Hematopoietic multipotent progenitor cell treated with erythropoietin and hydrocortisone succinate and interleukin-3 and kit ligand, for 8 days (in vitro differentiated cells): Measurements from ENCODE around the gene NPTX1.

Experiments used
- DNase-seq: peaks from one replicate; pipeline ENCODE4 v3.0.0-alpha.2; 2015

NPTX1 gene

DNA sequence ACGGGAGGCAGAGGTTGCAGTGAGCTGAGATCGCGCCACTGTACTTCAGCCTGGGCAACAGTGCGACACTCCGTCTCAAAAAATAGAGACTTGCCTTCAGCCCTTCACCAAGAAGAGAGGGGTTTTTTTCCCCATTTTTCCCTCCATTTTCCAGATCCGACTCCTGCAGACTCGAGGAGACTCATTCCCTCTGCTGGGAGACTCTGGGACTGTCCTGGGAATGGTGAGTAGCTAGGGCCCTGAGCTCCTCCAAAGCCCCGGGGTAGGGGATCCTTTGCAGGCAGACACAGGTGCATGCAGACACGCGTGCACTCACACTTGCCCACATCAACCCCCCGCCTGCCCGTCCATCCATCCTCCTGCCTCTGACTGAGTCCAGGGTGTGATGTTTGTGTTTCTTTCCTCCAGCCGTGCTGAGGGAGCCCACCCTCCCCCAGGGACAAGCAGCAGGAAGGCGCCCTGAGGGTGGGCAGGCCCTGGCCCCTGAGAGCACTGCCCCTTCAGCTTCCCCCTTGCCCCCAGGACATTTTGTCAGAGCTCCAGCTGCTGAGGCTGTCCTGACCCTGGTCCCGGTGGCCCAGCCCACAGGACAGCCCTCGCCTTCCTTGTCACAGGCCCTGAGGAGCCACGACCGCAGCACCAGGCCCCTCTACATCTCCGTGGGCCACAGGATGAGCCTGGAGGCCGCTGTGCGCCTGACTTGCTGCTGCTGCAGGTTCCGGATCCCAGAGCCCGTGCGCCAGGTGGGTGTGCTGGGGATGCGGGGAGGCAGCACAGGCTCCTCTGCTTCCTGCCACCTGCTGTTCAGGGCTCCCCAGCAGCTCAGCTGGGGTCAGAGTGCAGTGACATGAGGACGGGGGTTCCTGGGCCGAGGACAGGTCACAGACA lies 51.3 kb downstream of the NPTX1 start:
- DNase-seq = no peak

DNA sequence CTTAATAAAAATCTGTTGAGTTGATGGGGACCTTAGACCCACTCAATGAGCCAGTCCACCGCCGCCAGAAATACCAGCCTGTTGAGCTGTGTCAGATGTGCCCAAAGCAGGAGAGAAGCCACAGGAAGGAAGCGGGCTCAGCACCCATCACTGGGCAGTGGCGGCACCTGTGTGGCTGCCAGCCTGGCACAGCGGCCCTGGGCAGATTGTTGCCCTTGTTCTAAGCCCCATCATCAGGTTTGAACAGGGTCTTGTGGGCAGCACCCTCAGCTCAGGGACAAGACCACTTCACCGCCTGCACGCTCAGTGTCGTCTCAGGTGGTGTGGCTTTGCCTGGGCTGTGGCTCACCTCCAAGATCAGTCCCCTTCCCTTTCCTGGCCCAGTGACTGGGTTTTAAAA lies 52.1 kb downstream of the NPTX1 start:
- no peak for DNase-seq

DNA sequence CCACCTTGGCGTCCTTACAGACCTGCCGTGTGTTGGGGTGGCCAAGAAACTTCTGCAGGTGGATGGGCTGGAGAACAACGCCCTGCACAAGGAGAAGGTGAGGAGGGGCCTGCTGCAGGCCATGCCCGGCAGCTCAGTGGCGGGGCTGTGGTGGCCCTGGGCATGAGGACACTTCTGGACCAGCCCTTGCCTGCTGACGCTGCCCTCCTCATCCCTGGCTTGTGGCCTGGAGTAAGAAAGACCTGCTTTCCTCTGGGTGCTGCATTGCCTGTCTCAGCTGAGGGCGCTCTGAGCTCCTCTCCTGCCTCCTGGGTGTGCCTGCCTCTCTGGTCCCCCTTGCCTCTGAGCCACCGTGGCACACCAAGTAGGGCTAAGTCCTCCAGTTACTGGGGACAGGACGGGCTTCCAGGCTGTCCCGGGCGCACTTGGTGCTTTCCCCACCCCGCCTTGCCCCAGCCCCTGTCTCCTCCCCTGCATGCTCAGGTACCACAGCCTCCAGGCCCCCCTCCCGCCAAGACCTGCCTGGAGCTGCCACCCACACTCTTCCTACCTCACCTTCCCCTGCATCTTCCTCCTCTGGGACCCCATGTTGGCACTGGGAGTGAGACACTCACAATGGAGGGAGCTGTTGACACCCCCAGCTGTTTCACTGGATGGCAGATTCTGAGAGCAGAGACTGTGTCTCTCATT lies 52.7 kb downstream of the NPTX1 start:
- DNase-seq = no peak

DNA sequence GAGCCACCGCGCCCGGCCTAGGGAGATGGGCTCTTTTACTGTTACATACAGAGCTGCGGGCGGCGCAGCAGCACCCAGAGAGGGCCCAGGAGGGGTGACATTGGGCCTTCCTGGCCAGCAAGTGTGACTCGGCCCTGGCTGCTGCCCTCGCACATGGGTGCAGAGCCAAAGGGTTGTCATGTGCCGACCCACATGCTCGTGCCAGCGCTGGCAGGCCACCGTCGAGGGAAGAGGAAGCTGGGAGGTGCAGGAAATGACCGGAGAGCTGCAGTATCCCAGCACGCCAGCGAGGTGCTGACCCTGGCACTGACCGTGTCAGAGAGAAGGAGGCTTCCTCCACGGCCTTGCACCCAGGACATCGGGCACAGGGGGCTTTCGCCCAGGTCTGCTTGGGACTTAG lies 53.4 kb downstream of the NPTX1 start:
- no peak for DNase-seq

DNA sequence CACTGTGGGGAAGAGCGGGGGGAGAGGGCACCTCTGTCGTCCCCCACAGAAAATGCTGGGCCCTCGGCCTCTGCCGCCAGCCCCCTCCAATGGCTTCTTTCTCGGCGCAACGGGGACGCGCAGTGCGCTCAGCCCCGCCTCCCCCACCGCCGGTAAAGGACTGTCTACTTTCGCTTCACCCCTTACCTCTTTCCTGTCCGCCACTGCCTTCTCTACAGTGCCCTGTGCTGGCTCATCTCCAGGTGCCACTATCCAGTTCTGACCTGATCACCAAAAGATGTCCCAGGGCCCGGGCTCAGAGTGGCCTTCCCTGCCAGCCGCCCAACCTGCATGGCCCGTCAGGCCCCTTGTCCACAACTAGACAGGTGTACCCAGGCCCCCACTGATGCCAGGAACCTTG lies 54.1 kb downstream of the NPTX1 start:
- DNase-seq = no peak

DNA sequence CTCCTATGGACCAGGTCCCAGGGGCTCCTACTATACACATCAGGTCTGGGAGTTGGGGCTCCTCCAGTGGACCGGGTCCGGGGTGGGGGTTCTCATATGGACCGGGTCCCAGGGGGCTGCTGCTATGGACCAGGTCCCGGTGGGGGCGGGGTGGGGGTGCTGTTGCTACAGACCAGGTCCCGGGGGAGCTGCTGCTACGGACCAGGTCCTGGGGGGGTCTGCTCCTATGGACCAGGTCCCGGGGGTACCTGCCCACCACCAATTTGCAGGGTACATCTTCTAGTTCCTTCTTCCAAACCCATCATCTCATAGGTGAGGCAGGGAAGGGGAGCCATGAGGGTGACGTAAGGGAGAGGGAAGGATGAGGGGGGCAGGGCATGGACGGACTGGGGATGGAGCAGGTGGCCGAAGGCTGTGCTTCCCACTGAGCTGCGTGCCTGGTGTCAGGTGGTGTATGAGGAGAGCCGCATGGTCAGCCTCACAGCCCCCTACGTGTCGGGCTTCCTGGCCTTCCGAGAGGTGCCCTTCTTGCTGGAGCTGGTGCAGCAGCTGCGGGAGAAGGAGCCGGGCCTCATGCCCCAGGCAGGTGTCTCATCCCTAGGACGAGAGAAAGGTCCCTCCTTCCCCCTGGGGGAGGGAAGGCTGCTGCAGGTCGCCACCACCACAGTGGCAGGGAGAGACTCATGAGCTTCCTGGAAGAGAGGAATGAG lies 54.9 kb downstream of the NPTX1 start:
- no peak for DNase-seq

DNA sequence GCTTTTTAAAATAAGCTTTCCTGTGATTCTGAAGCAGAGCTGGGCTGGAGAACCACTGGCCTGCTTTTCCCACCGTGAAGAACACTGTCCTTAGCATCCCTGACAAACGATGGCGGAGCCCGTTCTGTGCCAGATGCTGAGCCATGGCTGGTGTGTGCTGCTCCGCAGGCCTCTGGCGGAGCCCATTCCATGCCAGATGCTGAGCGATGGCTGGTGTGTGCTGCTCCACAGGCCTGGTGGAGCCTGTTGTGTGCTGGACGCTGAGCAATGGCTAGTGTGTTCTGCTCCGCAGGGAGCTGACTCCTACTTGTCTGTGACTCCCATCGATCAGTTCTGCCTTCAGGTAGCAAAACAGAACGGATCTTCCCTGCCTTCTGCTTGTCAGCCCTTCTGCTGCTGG lies 57.2 kb downstream of the NPTX1 start:
- no peak for DNase-seq

DNA sequence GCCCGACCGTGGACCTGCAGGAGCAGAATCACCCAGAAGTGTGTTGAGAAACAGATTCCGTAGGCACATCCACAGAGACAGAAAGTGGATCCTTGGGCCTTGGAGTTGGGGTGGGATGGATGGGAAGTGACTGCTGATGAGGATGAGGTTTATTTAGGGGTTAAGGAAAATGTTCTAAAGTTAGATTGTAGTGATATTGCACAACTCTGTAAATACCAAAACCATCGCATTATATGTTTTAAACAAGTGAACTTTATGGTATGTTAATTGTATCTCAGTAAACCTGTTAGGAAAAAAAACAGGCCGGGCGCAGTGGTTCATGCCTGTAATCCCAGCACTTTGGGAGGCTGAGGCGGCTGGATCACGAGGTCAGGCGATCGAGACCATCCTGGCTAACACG lies 57.8 kb downstream of the NPTX1 start:
- no peak for DNase-seq
